DOHH2 (cell line): ENCODE measurements around the gene MYT1.

Source experiments
- EZH2phosphoT487 ChIP-seq: fragments of 200-600 bp; sonication (generic); IDR thresholded peaks from 2 replicates; pipeline ENCODE4 v1.6.1; 2017; ENCODE audit warnings: borderline replicate concordance, mild to moderate bottlenecking, antibody characterized with exemption, low read length, moderate library complexity, mixed read lengths
- TF ChIP-seq, protein P1 (sequence below): fragments of 200-600 bp; sonication (generic); IDR thresholded peaks from one replicate; pipeline ENCODE4 v1.5.1; 2014; ENCODE audit warnings: antibody characterized with exemption, mild to moderate bottlenecking, low read depth, low read length; ENCODE audit not compliant: poor library complexity, severe bottlenecking

DNA sequence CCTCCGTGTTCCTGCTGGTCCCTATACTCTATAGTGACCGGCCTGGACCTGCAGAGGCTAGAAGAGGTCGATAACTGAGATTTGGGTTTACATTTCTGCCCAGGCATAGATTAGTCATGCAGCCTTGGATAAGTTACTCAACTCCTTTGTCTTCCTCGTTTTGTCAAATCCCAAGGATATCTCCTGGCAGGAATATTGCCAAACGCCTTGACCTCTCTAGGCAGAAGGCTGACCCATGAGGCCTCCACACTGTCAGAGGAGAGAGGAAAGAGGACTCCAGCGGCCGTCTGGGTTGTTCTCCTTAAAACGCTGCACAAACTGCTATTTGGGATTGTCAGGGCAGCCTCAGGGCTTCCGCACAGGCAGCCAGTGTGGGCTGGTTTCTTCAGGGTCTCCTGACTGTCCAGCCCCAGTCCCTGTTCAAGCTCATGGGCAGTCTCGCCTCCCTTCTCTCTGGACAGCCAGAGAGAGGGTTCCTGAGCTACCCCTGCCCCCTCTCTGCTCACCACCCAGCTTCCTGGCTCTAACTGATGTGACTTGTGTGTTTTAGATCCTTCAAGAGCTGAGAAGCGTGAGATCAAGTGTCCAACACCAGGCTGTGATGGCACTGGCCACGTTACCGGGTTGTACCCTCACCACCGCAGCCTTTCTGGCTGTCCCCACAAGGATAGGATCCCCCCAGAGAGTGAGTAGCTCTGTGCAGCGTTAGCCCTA, 46.6 kb downstream of the MYT1 start:
- TF ChIP-seq, protein P1, sequence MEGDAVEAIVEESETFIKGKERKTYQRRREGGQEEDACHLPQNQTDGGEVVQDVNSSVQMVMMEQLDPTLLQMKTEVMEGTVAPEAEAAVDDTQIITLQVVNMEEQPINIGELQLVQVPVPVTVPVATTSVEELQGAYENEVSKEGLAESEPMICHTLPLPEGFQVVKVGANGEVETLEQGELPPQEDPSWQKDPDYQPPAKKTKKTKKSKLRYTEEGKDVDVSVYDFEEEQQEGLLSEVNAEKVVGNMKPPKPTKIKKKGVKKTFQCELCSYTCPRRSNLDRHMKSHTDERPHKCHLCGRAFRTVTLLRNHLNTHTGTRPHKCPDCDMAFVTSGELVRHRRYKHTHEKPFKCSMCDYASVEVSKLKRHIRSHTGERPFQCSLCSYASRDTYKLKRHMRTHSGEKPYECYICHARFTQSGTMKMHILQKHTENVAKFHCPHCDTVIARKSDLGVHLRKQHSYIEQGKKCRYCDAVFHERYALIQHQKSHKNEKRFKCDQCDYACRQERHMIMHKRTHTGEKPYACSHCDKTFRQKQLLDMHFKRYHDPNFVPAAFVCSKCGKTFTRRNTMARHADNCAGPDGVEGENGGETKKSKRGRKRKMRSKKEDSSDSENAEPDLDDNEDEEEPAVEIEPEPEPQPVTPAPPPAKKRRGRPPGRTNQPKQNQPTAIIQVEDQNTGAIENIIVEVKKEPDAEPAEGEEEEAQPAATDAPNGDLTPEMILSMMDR, result no peak
- TF ChIP-seq EZH2phosphoT487, result no peak
